ENCODE data around the gene TUBAL3.

Gene TUBAL3

GRCh38 chr10:5373891-5374611, 30.6 kb downstream of the TUBAL3 start:
- TF ChIP-seq, protein P1, sequence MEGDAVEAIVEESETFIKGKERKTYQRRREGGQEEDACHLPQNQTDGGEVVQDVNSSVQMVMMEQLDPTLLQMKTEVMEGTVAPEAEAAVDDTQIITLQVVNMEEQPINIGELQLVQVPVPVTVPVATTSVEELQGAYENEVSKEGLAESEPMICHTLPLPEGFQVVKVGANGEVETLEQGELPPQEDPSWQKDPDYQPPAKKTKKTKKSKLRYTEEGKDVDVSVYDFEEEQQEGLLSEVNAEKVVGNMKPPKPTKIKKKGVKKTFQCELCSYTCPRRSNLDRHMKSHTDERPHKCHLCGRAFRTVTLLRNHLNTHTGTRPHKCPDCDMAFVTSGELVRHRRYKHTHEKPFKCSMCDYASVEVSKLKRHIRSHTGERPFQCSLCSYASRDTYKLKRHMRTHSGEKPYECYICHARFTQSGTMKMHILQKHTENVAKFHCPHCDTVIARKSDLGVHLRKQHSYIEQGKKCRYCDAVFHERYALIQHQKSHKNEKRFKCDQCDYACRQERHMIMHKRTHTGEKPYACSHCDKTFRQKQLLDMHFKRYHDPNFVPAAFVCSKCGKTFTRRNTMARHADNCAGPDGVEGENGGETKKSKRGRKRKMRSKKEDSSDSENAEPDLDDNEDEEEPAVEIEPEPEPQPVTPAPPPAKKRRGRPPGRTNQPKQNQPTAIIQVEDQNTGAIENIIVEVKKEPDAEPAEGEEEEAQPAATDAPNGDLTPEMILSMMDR (IDR thresholded peaks at IDR 0.05; ENCODE audit: low read depth, low read length): no peak
- no peak for DNase-seq (ENCODE audit: extremely low read depth, low read depth)

- TF ChIP-seq, protein P1 (IDR thresholded peaks at IDR 0.05; ENCODE audit: low read depth, low read length): no peak
- no peak for DNase-seq (ENCODE audit: extremely low read depth, low read depth)
Observed at GRCh38 chr10:5373307-5373706, 31.3 kb downstream of the TUBAL3 start.

DNA sequence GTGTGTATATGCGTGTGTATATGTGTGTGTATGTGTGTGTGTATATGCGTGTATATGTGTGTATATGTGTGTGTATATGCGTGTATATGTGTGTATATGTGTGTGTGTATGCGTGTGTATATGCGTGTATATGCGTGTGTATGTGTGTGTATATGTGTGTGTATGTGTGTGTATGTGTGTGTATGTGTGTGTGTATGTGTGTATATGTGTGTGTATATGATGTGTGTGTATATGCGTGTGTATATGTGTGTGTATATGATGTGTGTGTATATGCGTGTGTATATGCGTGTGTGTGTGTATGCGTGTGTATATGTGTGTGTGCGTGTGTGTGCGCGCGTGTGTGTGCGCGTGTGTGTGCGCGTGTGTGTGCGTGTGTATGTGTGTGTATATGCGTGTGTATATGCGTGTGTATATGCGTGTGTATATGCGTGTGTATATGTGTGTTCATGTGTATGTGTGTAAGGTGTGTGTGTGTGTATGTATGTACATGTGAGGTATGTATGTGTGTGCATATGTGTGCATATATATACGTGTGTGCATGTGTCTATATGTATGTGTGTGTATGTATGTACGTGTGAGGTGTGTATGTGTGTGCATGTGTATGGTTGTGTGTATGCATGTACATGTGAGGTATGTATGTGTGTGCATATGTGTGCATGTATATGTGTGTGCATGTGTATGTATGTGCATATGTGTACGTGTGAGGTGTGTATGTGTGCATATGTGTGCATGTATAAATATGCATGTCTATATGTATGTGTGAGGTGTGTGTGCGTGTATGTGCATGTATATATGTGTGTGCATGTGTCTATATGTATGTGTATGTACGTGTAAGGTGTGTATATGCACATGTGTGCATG, 33.9 kb downstream of the TUBAL3 start:
- TF ChIP-seq, protein P1 (IDR thresholded peaks at IDR 0.05; ENCODE audit: low read depth, low read length): no peak
- DNase-seq (ENCODE audit: extremely low read depth, low read depth): no peak

DNA sequence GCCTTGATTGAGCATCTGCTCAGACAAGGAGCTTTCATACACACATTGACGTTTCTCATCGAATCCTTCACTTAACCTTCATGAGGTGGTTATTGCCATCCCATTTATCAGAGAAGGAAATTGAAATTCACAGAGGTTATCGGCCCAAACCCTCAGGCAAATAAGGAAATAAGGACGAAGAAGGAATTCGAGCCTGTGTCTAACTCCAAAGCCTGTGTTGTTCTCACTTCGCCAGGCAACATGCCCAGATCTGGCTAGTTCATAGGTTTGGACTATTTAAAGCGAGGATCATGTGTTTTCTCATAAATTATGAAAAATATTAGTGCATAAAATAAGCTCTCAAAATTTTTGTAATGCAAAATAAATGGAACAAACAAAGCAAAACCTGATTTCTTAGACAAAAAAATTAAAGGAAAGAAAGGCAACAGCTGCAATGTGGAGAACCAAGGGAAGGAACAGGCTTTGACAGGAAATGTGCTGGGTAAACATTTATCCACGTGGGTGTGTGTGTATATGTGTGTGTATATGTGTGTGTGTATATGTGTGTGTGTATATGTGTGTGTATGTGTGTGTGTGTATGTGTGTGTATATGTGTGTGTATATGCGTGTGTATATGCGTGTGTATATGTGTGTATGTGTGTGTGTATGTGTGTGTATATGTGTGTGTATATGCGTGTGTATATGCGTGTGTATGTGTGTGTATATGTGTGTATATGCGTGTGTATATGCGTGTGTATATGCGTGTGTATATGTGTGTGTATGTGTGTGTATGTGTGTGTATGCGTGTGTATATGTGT, 35.1 kb downstream of the TUBAL3 start:
- no peak for DNase-seq (ENCODE audit: extremely low read depth, low read depth)
- TF ChIP-seq, protein P1 (IDR thresholded peaks at IDR 0.05; ENCODE audit: low read depth, low read length): no peak

DNA sequence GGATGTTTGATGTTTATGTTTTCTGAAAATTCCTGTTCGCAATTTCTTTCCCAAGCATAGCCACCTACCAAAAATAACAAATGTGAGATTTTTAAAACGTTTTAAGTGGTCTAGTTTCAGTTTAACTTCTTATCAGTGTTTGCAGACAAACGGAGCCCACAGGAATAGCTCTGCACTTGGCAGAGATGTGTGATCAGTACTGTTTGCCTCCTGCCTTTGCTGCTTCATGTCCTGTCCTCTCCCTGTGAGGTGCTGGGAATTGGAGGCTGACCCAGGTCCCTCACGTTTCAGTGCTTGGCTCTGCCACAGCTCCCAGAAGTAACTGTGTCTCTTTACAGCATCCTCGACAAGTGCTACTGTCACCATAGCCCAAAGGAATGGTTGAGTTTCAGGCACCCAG, 38.7 kb downstream of the TUBAL3 start:
- TF ChIP-seq, protein P1 (IDR thresholded peaks at IDR 0.05; ENCODE audit: low read depth, low read length): no peak
- no peak for DNase-seq (ENCODE audit: extremely low read depth, low read depth)

GRCh38 chr10:5364890-5365338, 39.7 kb downstream of the TUBAL3 start, which contains the start of gene UCN3:
Gene UCN3 (plus strand): TSS chr10:5364966. CDS start chr10:5373721, 8,755 bp downstream.
- TF ChIP-seq, protein P1 (IDR thresholded peaks at IDR 0.05; ENCODE audit: low read depth, low read length): no peak
- DNase-seq (ENCODE audit: extremely low read depth, low read depth): no peak
